GM12892 (cell line): ENCODE data around the gene FSCN2.

Source experiments
- DNase-seq: peaks from one replicate; pipeline ENCODE4 v3.0.0; 2011; ENCODE audit not compliant: insufficient read length
- FAIRE-seq: peaks from 2 replicates; lab custom pipeline; 2011; peaks lifted over from hg19 to GRCh38; lab: Jason Lieb, UNC
- POLR2A ChIP-seq: IDR thresholded peaks from 2 replicates; pipeline ENCODE4 v1.6.1; 2011; ENCODE audit warnings: low read depth, low read length, control low read depth
- POLR2AphosphoS5 ChIP-seq: IDR thresholded peaks from 2 replicates; pipeline ENCODE4 v1.6.1; 2011; ENCODE audit warnings: low read depth, low read length, control low read depth
- TAF1 ChIP-seq: IDR thresholded peaks from 2 replicates; pipeline ENCODE4 v1.6.1; 2011; ENCODE audit warnings: low read depth, mild to moderate bottlenecking, control low read depth, low read length, borderline replicate concordance

The FSCN2 gene

GRCh38 chr17:81534157-81535006, 6.2 kb downstream of the FSCN2 start:
- TF ChIP-seq POLR2AphosphoS5 = no peak
- TF ChIP-seq TAF1 = no peak
- no peak for TF ChIP-seq POLR2A
- no peak for DNase-seq
- FAIRE-seq = no peak

- TF ChIP-seq TAF1 (no peak), POLR2AphosphoS5 (no peak), POLR2A (no peak; the same call in 1 of the 2 replicates)
- DNase-seq (no peak), FAIRE-seq (no peak)
These were observed 6.8 kb downstream of the FSCN2 start for GRCh38 chr17:81535007-81535328.

- DNase-seq = no peak
- TF ChIP-seq POLR2A (no peak), POLR2AphosphoS5 (no peak), TAF1 (no peak)
- no peak for FAIRE-seq
These were observed 7.5 kb downstream of the FSCN2 start for GRCh38 chr17:81535480-81536298.

- TF ChIP-seq POLR2AphosphoS5 (no peak), TAF1 (no peak), POLR2A (no peak)
- no peak for FAIRE-seq
These were observed 8.4 kb downstream of the FSCN2 start for GRCh38 chr17:81536299-81537290.

GRCh38 chr17:81537343-81537855, 9.2 kb downstream of the FSCN2 start:
- peak; percentile 73 for DNase-seq
- FAIRE-seq = peak; percentile 46
- TF ChIP-seq POLR2AphosphoS5 (no peak), POLR2A (0 out of 2 replicates have a peak, but pooled peaks have one; percentile 11)

More at GRCh38 chr17:81536299-81537290, 8.4 kb downstream of the FSCN2 start:
- DNase-seq = no peak

GRCh38 chr17:81537856-81538555, 9.8 kb downstream of the FSCN2 start:
- TF ChIP-seq POLR2AphosphoS5 = no peak; the same call in none of the 2 replicates
- no peak for TF ChIP-seq TAF1
- no peak for TF ChIP-seq POLR2A
- DNase-seq = no peak

GRCh38 chr17:81538651-81539570, 10.7 kb downstream of the FSCN2 start:
- no peak for FAIRE-seq
- no peak for TF ChIP-seq POLR2AphosphoS5
- TF ChIP-seq TAF1 = no peak
- TF ChIP-seq POLR2A = 0 out of 2 replicates have a peak, but pooled peaks have one; percentile 8

More at GRCh38 chr17:81537856-81538555, 9.8 kb downstream of the FSCN2 start:
- FAIRE-seq = peak; percentile 56

GRCh38 chr17:81539571-81539900, 11.4 kb downstream of the FSCN2 start:
- TF ChIP-seq POLR2AphosphoS5 (no peak), POLR2A (no peak), TAF1 (no peak)
- FAIRE-seq (no peak), DNase-seq (no peak)

More at GRCh38 chr17:81538651-81539570, 10.7 kb downstream of the FSCN2 start:
- DNase-seq = no peak

- DNase-seq (no peak), FAIRE-seq (no peak)
- TF ChIP-seq POLR2AphosphoS5 (0 out of 2 replicates have a peak, but pooled peaks have one; percentile 23), POLR2A (no peak), TAF1 (no peak)
These were observed 11.9 kb downstream of the FSCN2 start for GRCh38 chr17:81539961-81540675.
